Fibroblast of pulmonary artery (primary cell): Measurements from ENCODE around the gene STEAP1B.

Experiments used
- DNase-seq: peaks from one replicate; pipeline ENCODE4 v3.0.0-alpha.2; 2010; ENCODE audit warnings: low read depth
- H3K4me3 ChIP-seq: replicated peaks from 2 replicates; pipeline ENCODE4 v1.5.1; 2011; ENCODE audit warnings: low read depth, mild to moderate bottlenecking, control low read depth, low read length, moderate library complexity
- TF ChIP-seq, protein P1 (sequence below): IDR thresholded peaks from 2 replicates; pipeline ENCODE4 v1.5.1; 2011; ENCODE audit warnings: mild to moderate bottlenecking, control low read depth, low read length, inconsistent platforms; ENCODE audit errors: missing control alignments

Gene STEAP1B

DNA sequence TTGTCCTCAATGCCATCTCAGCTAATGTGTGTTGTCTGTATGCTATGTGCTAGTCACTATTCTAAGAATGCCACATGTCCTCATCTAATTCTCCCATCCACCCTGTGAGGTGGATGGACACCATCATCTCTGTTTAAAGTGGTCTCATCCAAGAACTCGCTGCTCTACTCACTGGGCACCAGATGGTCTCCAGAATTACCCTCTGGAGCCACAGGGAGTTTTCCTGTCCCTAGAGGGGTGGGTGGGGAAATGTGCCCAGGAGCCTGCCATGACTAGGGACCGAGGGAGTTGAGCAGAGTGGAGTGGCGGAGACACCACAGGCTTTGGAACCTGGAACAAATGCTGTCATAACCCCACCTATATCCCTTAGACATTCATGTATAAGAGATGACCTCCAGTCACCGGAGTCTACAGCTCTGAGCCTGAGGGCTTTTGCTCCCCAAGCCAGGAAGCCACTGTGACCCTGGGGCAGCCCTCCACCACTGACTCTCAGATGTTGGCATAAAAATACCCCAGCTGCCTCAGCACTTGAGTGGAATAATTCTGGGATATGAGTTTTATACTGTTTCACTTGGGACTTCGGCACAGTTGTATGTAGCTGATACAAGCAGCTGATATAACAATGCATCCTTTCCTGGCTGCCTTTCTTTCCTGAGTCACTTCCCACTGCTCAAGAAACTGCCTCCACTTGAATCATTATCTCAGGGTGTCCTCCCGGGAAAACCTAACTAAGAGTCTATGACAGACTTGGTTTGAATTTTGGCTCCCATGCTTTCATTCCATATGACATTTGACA is 81.5 kb downstream of the STEAP1B start:
- DNase-seq = peak; percentile 13
- no peak overlapping the region for H3K4me3 ChIP-seq
- TF ChIP-seq, protein P1, sequence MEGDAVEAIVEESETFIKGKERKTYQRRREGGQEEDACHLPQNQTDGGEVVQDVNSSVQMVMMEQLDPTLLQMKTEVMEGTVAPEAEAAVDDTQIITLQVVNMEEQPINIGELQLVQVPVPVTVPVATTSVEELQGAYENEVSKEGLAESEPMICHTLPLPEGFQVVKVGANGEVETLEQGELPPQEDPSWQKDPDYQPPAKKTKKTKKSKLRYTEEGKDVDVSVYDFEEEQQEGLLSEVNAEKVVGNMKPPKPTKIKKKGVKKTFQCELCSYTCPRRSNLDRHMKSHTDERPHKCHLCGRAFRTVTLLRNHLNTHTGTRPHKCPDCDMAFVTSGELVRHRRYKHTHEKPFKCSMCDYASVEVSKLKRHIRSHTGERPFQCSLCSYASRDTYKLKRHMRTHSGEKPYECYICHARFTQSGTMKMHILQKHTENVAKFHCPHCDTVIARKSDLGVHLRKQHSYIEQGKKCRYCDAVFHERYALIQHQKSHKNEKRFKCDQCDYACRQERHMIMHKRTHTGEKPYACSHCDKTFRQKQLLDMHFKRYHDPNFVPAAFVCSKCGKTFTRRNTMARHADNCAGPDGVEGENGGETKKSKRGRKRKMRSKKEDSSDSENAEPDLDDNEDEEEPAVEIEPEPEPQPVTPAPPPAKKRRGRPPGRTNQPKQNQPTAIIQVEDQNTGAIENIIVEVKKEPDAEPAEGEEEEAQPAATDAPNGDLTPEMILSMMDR = no peak

DNA sequence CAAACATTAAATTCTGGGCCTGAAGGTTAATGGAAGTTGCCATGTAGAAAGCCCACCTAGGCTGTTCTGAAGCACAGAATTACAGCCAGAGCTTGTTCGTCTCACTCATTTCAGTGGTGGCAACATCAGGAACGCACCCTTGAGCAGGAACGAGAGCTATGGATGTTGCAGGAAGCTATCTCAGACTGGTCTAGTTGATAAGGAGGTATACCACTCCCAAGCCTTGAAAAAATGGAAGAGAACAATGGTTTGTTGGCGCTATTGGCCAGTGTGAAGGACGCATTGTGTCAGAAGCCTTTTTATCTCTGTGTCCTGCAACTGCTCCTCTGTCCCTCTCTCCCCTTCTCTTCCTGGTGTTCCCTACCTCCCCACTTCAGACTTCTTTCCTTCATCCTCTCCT is 82.1 kb downstream of the STEAP1B start:
- no peak for DNase-seq
- TF ChIP-seq, protein P1 = no peak
- H3K4me3 ChIP-seq = no peak overlapping the region

- TF ChIP-seq, protein P1 = no peak
- H3K4me3 ChIP-seq = no peak overlapping the region
- DNase-seq = no peak
Observed at GRCh38 chr7:22417349-22417748, 82.6 kb downstream of the STEAP1B start.

GRCh38 chr7:22414424-22414823 is 85.6 kb downstream of the STEAP1B start:
- H3K4me3 ChIP-seq = no peak overlapping the region
- TF ChIP-seq, protein P1 = no peak
- no peak for DNase-seq

DNA sequence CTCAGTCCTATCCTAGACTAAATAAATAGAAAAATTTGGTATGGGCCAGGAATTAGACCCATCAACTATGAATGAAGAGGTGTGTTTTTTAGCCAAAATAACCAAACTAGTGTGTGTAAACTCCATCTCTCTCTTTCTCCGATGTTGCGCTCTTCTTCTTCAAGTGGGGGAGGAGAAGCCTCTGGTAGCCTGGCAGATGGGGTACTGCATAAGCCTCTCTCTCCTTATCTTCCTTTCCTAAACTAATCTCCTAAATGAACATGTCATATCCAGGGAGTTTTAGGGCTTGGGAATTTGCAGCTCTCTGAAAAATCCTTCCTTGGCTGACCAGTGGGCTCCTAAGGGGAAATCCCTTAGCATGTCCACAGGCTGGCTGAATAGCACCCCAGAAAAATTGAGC is 86.8 kb downstream of the STEAP1B start:
- TF ChIP-seq, protein P1 = no peak
- DNase-seq = no peak
- H3K4me3 ChIP-seq = no peak overlapping the region

- DNase-seq = no peak
- no peak overlapping the region for H3K4me3 ChIP-seq
- TF ChIP-seq, protein P1 = no peak
Observed at GRCh38 chr7:22411977-22412693, 87.9 kb downstream of the STEAP1B start.
